ENCODE measurements around the gene SLFN11. TPM values are rescaled to one million over a fixed set of nuclear protein-coding genes. Genes with fewer than 3 reads are reported as not detected.
"Not testable (repeated sequence)": the region's sequence is repeated elsewhere in the genome, so short reads cannot be mapped to it uniquely, and the experiment has no call there.

SLFN11 gene
- total RNA-seq, 1 donor from 2014 or later = 6.0 TPM

- DNase-seq (ENCODE audit: low read depth) = no peak
Observed at GRCh38 chr17:35361027-35361426, 12.4 kb downstream of the SLFN11 start.

GRCh38 chr17:35359398-35359797 is 14.0 kb downstream of the SLFN11 start:
- no peak for DNase-seq (ENCODE audit: low read depth)

- DNase-seq (ENCODE audit: low read depth) = no peak
Observed at GRCh38 chr17:35352284-35352683, 21.1 kb downstream of the SLFN11 start.

- DNase-seq (ENCODE audit: low read depth) = no peak
Observed at GRCh38 chr17:35350493-35350892, 22.9 kb downstream of the SLFN11 start.

- DNase-seq (ENCODE audit: low read depth) = peak; percentile 60
Observed at GRCh38 chr17:35345926-35346771, 27.3 kb downstream of the SLFN11 start.

GRCh38 chr17:35345445-35345925 is 27.9 kb downstream of the SLFN11 start:
- no peak for DNase-seq (ENCODE audit: low read depth)

- DNase-seq (ENCODE audit: low read depth) = no peak
Observed at GRCh38 chr17:35344262-35344661, 29.2 kb downstream of the SLFN11 start.

GRCh38 chr17:35342276-35342675 is 31.1 kb downstream of the SLFN11 start:
- no peak for DNase-seq (ENCODE audit: low read depth)

GRCh38 chr17:35341411-35341992 is 31.9 kb downstream of the SLFN11 start:
- DNase-seq (ENCODE audit: low read depth) = no peak

- DNase-seq (ENCODE audit: low read depth) = no peak
Observed at GRCh38 chr17:35338230-35338629, 35.2 kb downstream of the SLFN11 start.

GRCh38 chr17:35337364-35337763 is 36.1 kb downstream of the SLFN11 start:
- DNase-seq (ENCODE audit: low read depth) = no peak

- DNase-seq (ENCODE audit: low read depth) = not testable (repeated sequence)
Observed at GRCh38 chr17:35333578-35333977, 39.8 kb downstream of the SLFN11 start.

GRCh38 chr17:35322749-35323148 is 50.7 kb downstream of the SLFN11 start:
- no peak for DNase-seq (ENCODE audit: low read depth)

- no peak for DNase-seq (ENCODE audit: low read depth)
Observed at GRCh38 chr17:35315971-35316370, 57.5 kb downstream of the SLFN11 start.

GRCh38 chr17:35315283-35315682 is 58.1 kb downstream of the SLFN11 start:
- DNase-seq (ENCODE audit: low read depth) = peak; percentile 2

GRCh38 chr17:35314415-35315216 is 58.8 kb downstream of the SLFN11 start:
- DNase-seq (ENCODE audit: low read depth) = no peak

- no peak for DNase-seq (ENCODE audit: low read depth)
Observed at GRCh38 chr17:35313875-35314409, 59.5 kb downstream of the SLFN11 start.

- peak; percentile 59 for DNase-seq (ENCODE audit: low read depth)
Observed at GRCh38 chr17:35312790-35313711, 60.4 kb downstream of the SLFN11 start.

- DNase-seq (ENCODE audit: low read depth) = no peak
Observed at GRCh38 chr17:35312346-35312745, 61.1 kb downstream of the SLFN11 start.

- DNase-seq (ENCODE audit: low read depth) = not testable (repeated sequence)
Observed at GRCh38 chr17:35309345-35309744, 64.1 kb downstream of the SLFN11 start.
